Central memory CD8-positive, alpha-beta T cell (primary cell): ENCODE data around the gene CPED1.
"Not testable (repeated sequence)": the region's sequence is repeated elsewhere in the genome, so short reads cannot be mapped to it uniquely, and the experiment has no call there.

Experiments used
- ATAC-seq: fragments of 150-1000 bp; cut with Tn5 transposase; replicated peaks from 2 replicates; pipeline ENCODE4 v1.10.0; 2022; ENCODE audit warnings: mild to moderate bottlenecking, moderate FRiP score, moderate number of reproducible peaks; ENCODE audit not compliant: poor library complexity, severe bottlenecking; ENCODE audit errors: extremely low read depth
- DNase-seq, 2 donors: peaks; one replicate each; pipeline ENCODE4 v3.0.0; 2021; ENCODE audit warnings: low spot score in 2 of 2
- H3K27ac Mint-ChIP-seq: one replicate; pipeline ENCODE4 v1.8.0; 2022; ENCODE audit warnings: low read depth, mild to moderate bottlenecking, moderate library complexity, mixed read lengths
- H3K27me3 Mint-ChIP-seq: one replicate; pipeline ENCODE4 v1.8.0; 2022; ENCODE audit warnings: mixed read lengths
- H3K36me3 Mint-ChIP-seq: one replicate; pipeline ENCODE4 v1.8.0; 2022; ENCODE audit warnings: mild to moderate bottlenecking, moderate library complexity, mixed read lengths; ENCODE audit not compliant: insufficient read depth
- H3K4me1 Mint-ChIP-seq: one replicate; pipeline ENCODE4 v1.8.0; 2022; ENCODE audit warnings: mixed read lengths
- H3K4me3 Mint-ChIP-seq: one replicate; pipeline ENCODE4 v1.8.0; 2022; ENCODE audit warnings: mild to moderate bottlenecking, moderate library complexity, mixed read lengths
- H3K9me3 Mint-ChIP-seq: one replicate; pipeline ENCODE4 v1.8.0; 2022; ENCODE audit warnings: mixed read lengths

Gene CPED1

DNA sequence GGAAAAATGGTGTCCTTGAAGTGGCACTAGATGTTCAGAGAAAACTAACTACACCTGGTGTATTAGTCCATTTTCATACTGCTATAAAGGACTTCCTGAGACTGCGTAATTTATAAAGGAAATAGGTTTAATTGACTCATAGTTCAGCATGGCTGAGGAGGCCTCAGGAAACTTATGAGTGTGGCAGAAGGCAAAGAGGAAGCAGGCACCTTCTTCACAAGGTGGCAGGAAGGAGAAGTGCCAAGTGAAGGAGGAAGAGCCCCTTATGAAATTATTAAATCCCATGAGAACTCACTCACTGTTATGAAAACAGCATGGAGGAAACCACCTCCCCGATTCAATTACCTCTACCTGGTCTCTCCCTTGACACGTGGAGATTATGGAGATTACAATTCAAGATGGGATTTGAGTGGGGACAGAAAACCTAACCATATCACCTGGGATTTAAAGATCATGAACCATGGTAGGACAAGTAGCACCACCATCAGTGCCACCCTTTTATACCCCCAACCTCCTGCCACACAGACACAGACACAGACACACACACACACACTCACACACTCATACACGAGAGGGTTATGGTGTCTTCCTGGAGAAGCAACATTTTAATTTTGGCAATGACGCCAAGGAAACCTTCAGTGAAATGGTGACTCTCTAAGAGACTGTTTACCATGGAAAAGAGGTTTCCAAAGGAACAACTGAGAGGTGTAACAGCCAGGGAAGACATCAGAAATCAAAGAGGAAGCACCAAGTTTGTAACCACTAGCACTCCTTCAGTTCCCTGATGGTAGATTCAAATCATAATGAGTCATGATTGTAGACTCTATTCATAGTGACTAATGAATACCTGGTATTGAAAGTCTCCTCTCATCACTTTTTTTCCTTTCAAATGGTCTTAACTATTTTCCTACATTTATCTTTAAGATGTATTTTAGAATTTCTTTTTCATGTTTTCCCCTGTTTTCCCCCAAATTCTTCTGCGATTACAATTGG, 298.5 kb downstream of the CPED1 start:
- Mint-ChIP-seq H3K4me1 (no peaks in the 10 kb centered on the region), H3K27ac (no peak overlapping the region), H3K27me3 (peaks cover 19% of the 10 kb centered on the region), H3K9me3 (peaks cover 15% of the 10 kb centered on the region), H3K4me3 (no peak overlapping the region), H3K36me3 (no peaks in the 10 kb centered on the region)
- DNase-seq (no peak), ATAC-seq (no peak)

GRCh38 chr7:121288894-121289293, 300.4 kb downstream of the CPED1 start:
- DNase-seq (no peak), ATAC-seq (no peak)
- no peak overlapping the region for H3K4me3 Mint-ChIP-seq
- H3K4me1 Mint-ChIP-seq, result no peaks in the 10 kb centered on the region
- peaks cover 23% of the 10 kb centered on the region for H3K9me3 Mint-ChIP-seq
- peaks cover 38% of the 10 kb centered on the region for H3K27me3 Mint-ChIP-seq
- no peak overlapping the region for H3K27ac Mint-ChIP-seq
- H3K36me3 Mint-ChIP-seq, result no peaks in the 10 kb centered on the region

DNA sequence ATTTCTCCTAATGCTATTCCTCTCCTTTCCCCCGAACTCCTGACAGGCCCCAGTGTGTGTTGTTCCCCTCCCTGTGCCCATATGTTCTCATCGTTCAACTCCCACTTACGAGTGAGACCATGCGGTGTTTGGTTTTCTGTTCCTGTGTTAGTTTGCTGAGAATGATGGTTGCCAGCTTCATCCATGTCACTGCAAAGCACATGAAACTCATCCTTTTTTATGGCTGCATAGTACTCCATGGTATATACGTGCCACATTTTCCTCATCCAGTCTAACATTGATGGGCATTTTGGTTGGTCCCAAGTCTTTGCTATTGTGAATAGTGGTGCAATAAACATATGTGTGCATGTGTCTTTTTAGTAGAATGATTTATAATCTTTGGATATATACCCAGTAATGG, 301.4 kb downstream of the CPED1 start:
- H3K4me3 Mint-ChIP-seq, H3K36me3 Mint-ChIP-seq, ATAC-seq, H3K4me1 Mint-ChIP-seq, DNase-seq, H3K27ac Mint-ChIP-seq: not testable (repeated sequence)
- peaks cover 37% of the 10 kb centered on the region for H3K27me3 Mint-ChIP-seq
- H3K9me3 Mint-ChIP-seq, result peaks cover 23% of the 10 kb centered on the region

DNA sequence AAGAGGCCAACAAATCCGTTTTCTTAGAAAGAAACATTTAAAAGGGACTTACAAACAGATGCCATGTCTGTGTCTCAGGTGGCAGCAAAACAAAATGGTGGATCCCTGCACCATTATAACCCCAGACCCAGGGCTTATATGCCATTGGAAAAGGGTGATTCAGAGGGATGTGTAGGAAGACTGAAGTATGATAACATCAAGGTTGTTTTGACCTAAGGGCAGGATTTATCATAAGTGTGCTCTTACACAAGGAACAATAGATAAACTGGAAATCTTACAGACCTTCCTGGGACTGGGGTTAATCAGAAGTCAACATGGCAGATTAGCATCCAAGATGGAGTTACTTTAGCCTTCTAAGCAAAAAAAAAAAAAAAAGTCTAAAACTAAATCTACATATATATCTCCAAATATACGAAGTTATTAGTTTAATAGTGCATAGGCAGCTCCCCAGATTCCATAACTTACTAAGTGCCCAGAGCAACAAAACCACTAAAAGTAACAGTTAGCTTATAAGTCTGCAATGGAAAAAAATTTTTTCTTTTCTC, 306.0 kb downstream of the CPED1 start:
- DNase-seq, result no peak
- no peaks in the 10 kb centered on the region for H3K4me1 Mint-ChIP-seq
- no peak for ATAC-seq
- peaks cover 29% of the 10 kb centered on the region for H3K27me3 Mint-ChIP-seq
- H3K27ac Mint-ChIP-seq, result no peak overlapping the region
- H3K36me3 Mint-ChIP-seq, result no peaks in the 10 kb centered on the region
- H3K4me3 Mint-ChIP-seq, result no peak overlapping the region
- peaks cover 13% of the 10 kb centered on the region for H3K9me3 Mint-ChIP-seq

DNA sequence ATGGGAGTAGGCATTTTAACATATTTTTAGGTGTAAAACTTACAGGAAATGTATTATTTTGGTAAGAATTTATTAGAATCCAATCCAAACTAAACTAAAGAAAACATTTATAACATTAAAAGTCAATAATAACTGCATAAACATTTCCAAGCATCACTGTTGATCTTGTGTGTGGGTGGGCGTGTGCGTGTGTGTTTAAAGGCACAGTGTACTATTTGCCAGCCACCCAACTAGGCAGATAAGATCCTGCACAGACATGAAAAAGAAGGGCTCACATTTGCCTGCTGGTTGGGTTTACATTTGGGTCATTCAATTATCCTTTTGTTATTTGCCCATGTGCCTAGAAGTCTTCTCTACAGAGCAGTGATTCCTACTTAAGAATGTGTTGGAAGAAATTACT, 309.3 kb downstream of the CPED1 start:
- DNase-seq (no peak), ATAC-seq (no peak)
- H3K27ac Mint-ChIP-seq, result no peak overlapping the region
- peaks cover 8% of the 10 kb centered on the region for H3K9me3 Mint-ChIP-seq
- H3K4me1 Mint-ChIP-seq, result no peaks in the 10 kb centered on the region
- H3K27me3 Mint-ChIP-seq, result peaks cover 35% of the 10 kb centered on the region
- no peak overlapping the region for H3K4me3 Mint-ChIP-seq
- no peaks in the 10 kb centered on the region for H3K36me3 Mint-ChIP-seq

- no peaks in the 10 kb centered on the region for H3K36me3 Mint-ChIP-seq
- peaks cover 35% of the 10 kb centered on the region for H3K27me3 Mint-ChIP-seq
- no peaks in the 10 kb centered on the region for H3K4me1 Mint-ChIP-seq
- no peak overlapping the region for H3K4me3 Mint-ChIP-seq
- H3K9me3 Mint-ChIP-seq, result peaks cover 3% of the 10 kb centered on the region
- H3K27ac Mint-ChIP-seq, result no peak overlapping the region
- ATAC-seq (no peak), DNase-seq (no peak)
Measured at GRCh38 chr7:121298831-121299239, 310.3 kb downstream of the CPED1 start.

GRCh38 chr7:121300685-121301420, 312.3 kb downstream of the CPED1 start:
- ATAC-seq, result no peak
- Mint-ChIP-seq H3K4me1 (no peaks in the 10 kb centered on the region), H3K27me3 (peaks cover 43% of the 10 kb centered on the region), H3K27ac (no peak overlapping the region), H3K9me3 (no peaks in the 10 kb centered on the region), H3K4me3 (no peak overlapping the region), H3K36me3 (no peaks in the 10 kb centered on the region)
- DNase-seq, result no peak

DNA sequence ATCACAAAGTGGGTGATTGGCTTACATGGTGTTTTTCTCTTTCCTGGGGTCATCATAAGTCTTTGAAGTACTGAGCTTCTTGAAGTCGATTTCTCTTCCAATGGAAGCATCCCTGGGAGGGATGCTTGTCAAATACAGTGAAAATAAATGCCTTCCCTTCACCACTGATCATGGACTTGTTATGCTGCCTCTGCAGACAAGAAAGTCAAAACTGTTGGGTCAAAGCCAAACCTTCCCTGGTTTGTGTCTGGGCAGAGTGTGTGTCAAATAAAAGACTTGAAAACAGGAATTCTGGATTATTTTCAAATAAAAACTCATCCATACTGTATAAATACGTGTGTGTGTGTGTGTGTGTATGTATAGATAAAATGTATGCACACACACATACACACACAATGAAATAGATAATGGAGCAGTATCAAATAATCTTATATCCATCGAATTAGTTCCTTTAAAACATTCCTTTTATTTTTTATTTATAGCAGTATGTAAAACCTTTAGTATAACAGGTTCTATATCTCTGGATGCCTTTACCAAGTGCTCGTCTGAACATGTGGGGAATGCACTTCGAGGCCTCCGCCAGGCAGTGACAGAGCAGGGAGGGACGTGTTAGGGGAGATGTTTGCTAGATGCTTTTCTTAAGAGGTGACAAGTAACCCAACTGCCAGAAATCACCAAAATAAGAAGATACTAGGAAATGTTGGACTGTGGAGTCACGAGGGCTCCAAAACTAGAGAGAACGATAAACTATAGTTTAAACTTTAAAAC, 313.1 kb downstream of the CPED1 start:
- Mint-ChIP-seq H3K27me3 (peaks cover 50% of the 10 kb centered on the region), H3K4me3 (no peak overlapping the region), H3K9me3 (no peaks in the 10 kb centered on the region), H3K36me3 (no peaks in the 10 kb centered on the region), H3K4me1 (no peaks in the 10 kb centered on the region), H3K27ac (no peak overlapping the region)
- DNase-seq (no peak), ATAC-seq (no peak)

DNA sequence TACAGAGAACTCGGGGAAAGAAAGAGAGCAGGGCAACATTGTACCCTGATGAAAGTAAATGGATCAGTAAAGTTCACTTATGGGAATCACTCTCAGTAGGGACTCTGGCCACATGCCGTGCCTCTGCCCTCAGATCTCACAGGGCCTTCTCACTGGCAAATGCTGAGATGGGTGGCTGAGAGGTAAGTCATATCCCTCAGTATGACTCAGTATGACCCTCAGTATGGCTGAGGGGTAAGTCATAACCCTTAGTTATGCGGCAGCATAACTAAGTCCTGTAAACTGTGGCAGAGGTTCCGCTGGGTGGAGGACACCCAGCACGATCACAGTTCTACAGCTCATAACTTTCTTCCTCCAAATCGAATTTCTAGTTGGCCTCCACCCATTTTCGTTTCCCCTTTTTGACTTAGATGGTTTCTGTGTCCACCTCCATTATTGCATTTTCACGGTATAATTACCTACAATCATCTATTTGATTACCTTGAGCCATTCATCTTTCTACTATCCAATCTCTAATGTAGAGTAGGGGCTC, 313.8 kb downstream of the CPED1 start:
- peaks cover 57% of the 10 kb centered on the region for H3K27me3 Mint-ChIP-seq
- H3K9me3 Mint-ChIP-seq, result no peaks in the 10 kb centered on the region
- DNase-seq (no peak), ATAC-seq (no peak)
- no peak overlapping the region for H3K27ac Mint-ChIP-seq
- H3K36me3 Mint-ChIP-seq, result peaks cover under 1% of the 10 kb centered on the region
- no peak overlapping the region for H3K4me3 Mint-ChIP-seq
- H3K4me1 Mint-ChIP-seq, result no peaks in the 10 kb centered on the region

DNA sequence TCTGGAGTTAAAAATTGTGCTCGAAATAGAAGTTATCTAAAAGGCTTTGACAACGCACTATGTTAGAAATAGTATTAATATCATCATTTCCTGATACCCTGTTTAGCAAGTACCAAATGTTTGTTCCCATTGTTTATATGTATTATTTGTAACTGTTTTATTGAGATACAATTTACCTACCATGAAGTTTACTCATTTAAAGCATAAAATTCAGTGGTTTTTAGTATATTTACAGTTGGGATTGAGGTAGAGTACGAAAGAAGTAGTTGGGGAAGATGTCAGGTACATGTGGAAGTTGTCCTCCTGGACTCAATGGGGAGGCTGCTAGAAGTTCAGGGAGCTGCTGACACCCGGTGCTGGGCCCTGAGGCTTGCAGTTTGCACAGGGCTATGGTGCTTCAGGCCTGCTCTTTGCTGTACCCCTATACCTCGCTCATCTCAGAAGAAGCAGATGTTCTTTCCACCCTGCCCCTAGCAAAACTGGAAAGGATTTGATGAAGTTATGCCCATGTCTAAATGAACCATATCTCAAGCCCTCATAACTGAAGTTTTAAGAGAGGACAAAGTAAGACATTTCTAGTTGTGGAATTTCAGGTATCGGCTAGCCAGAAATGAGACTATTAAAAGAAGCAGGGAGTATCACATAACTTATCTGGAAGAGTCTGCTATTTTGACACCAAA, 315.1 kb downstream of the CPED1 start:
- no peak for DNase-seq
- no peaks in the 10 kb centered on the region for H3K9me3 Mint-ChIP-seq
- H3K4me1 Mint-ChIP-seq, result no peaks in the 10 kb centered on the region
- peaks cover 60% of the 10 kb centered on the region for H3K27me3 Mint-ChIP-seq
- no peak overlapping the region for H3K27ac Mint-ChIP-seq
- no peak for ATAC-seq
- no peak overlapping the region for H3K4me3 Mint-ChIP-seq
- peaks cover 2% of the 10 kb centered on the region for H3K36me3 Mint-ChIP-seq

- peaks cover 2% of the 10 kb centered on the region for H3K36me3 Mint-ChIP-seq
- H3K27ac Mint-ChIP-seq, result no peak overlapping the region
- peaks cover 67% of the 10 kb centered on the region for H3K27me3 Mint-ChIP-seq
- no peak for DNase-seq
- H3K4me1 Mint-ChIP-seq, result no peaks in the 10 kb centered on the region
- H3K4me3 Mint-ChIP-seq, result no peak overlapping the region
- H3K9me3 Mint-ChIP-seq, result no peaks in the 10 kb centered on the region
- ATAC-seq, result no peak
Measured at GRCh38 chr7:121304102-121304658, 315.7 kb downstream of the CPED1 start.
